ENCODE results near the gene SPATA2L. TPM values are rescaled to one million over a fixed set of nuclear protein-coding genes. Genes with fewer than 3 reads are reported as not detected.
A peak's percentile ranks its signal among the peaks of the same experiment; 100 is the strongest.

Gene SPATA2L
- total and polyA plus RNA-seq, 2 of the 13 experiments (the other 11 are each of a cell fraction or from before 2014, with no cell fraction given), result 9.1 to 20.7 TPM

GRCh38 chr16:89695875-89696669 lies 5.4 kb downstream of the SPATA2L start (continued):
- TF ChIP-seq HNF1A (IDR thresholded peaks at IDR 0.05; ENCODE audit: low read depth), result no peak
- TF ChIP-seq HNF1A (CRISPR knock-in tag; IDR thresholded peaks at IDR 0.05; ENCODE audit: borderline replicate concordance), result no peak
- TF ChIP-seq CREBL2 (CRISPR knock-in tag; IDR thresholded peaks at IDR 0.05; ENCODE audit: borderline replicate concordance), result 0 out of 2 replicates have a peak, but pooled peaks have one; percentile 65
- TF ChIP-seq ZNF746 (CRISPR knock-in tag; IDR thresholded peaks at IDR 0.05), result no peak
- TF ChIP-seq ZNF772 (CRISPR knock-in tag; IDR thresholded peaks at IDR 0.05), result no peak
- no peak for TF ChIP-seq STAT6 (CRISPR knock-in tag; IDR thresholded peaks at IDR 0.05; ENCODE audit: borderline replicate concordance)
- no peak for TF ChIP-seq PHB2 (IDR thresholded peaks at IDR 0.05; ENCODE audit: partially characterized antibody)
- TF ChIP-seq NONO (IDR thresholded peaks at IDR 0.05), result no peak
- TF ChIP-seq NONO (CRISPR knock-in tag; conservative IDR thresholded peaks at IDR 0.05), result 0 out of 2 replicates have a peak, but pooled peaks have one; percentile 9
- no peak for TF ChIP-seq ZSCAN29 (CRISPR knock-in tag; conservative IDR thresholded peaks at IDR 0.05)
- 0 out of 2 replicates have a peak, but pooled peaks have one; percentile 5 for TF ChIP-seq SALL2 (CRISPR knock-in tag; IDR thresholded peaks at IDR 0.05)
- TF ChIP-seq ZBTB8A (CRISPR knock-in tag; IDR thresholded peaks at IDR 0.05; ENCODE audit: borderline replicate concordance, low read depth), result no peak
- TF ChIP-seq LBX2 (CRISPR knock-in tag; IDR thresholded peaks at IDR 0.05; ENCODE audit: borderline replicate concordance), result no peak
- TF ChIP-seq ELF4 (CRISPR knock-in tag; IDR thresholded peaks at IDR 0.05; ENCODE audit: borderline replicate concordance), result no peak
